Erythroblast (primary cell): ENCODE measurements around the gene MBD5.

ENCODE experiments used
- GATA1 ChIP-seq: IDR thresholded peaks from 2 replicates; pipeline ENCODE4 v1.6.1; 2011; ENCODE audit warnings: low read depth, mild to moderate bottlenecking, control low read depth, low read length, moderate library complexity
- POLR2A ChIP-seq: IDR thresholded peaks from 2 replicates; pipeline ENCODE4 v1.6.1; 2011; ENCODE audit warnings: mild to moderate bottlenecking, low read length

- TF ChIP-seq POLR2A, result no peak
- TF ChIP-seq GATA1, result no peak
Measured at GRCh38 chr2:148517296-148517695, 496.4 kb downstream of the MBD5 start.
